GM18520 (cell line): ENCODE data around the gene FAM136A.
"Not testable (repeated sequence)": the region's sequence is repeated elsewhere in the genome, so short reads cannot be mapped to it uniquely, and the experiment has no call there.

Source experiments
- ATAC-seq: cut with Tn5 transposase; IDR thresholded peaks from one replicate; pipeline ENCODE4 v1.9.1; 2021; ENCODE audit not compliant: unreplicated experiment

Gene FAM136A

DNA sequence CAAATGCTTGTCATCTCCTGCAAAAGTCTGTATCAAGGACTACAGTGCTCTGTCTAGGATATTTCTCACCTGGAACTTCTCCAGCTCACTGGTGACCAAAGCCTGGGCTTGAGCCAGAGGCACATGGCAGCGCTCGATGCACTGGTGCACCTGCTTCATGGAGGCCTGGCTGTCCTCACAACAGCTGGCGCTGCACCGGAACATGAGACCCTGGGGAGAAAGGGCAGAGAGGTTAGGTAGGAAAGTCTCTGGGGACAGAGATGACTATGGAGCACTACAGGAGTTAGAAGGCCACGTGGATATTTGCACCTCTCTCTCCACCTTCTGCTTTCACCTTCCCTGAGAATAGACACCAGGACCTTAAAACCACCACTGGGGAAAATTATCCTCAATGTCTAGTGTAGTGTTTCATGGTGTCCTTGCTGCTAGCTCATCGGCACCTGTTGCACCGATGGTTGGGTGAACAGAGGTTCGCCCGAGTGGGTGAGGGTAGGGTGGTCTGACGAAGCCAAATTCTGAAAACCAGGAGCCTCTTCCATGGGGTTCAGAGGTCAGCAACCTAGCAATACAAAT, 1.0 kb downstream of the FAM136A start:
- no peak for ATAC-seq

- not testable (repeated sequence) for ATAC-seq
Measured at GRCh38 chr2:70297828-70298227, 4.0 kb downstream of the FAM136A start.

- no peak for ATAC-seq
Measured at GRCh38 chr2:70283500-70284191, 18.2 kb downstream of the FAM136A start.

DNA sequence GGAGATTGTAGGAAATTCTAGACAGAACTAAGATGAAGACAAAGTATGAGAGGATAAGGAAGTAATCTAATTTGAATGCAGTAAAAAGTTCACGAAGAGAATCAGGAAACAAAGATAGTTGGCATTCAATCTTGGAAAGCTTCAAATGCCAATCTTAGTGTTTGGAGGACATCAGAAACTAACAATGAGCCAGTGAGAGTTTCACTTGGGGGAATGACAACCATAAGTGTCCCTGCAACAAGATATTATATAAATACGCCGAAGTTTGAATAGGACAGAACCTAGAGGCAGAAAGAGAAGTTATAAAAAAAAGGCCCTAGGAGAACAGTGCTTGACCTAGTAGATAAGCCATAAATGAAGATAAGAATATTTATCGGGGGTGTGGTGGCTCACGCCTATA, 19.4 kb downstream of the FAM136A start:
- no peak for ATAC-seq

DNA sequence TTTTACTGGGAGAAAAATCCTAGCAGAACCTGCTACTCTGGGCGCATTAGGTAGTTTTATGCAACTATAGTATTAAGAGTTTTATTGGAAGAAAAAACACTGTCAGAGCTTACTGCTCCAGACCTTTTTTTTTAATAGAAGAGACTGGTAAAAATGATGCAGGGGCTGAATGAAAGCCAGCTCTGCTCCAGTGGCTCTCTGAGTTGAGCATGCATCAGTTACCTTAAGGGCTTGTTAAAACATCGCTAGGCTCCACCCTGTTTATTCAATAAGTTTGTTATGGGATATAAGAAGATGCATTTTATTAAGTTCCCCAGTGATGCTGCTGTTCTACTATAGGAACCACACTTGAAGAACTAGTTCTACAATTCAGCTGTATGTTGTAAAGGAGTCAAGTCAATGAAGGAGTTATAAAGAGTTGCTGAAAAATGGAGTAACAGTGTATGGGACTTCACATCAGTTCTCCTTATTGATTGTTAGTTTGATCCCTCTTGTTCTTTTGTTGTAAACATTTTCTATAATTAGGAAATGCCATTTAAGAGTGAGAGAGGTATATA, 21.5 kb downstream of the FAM136A start:
- ATAC-seq = no peak

- ATAC-seq = no peak
Measured at GRCh38 chr2:70270323-70270722, 31.5 kb downstream of the FAM136A start.

DNA sequence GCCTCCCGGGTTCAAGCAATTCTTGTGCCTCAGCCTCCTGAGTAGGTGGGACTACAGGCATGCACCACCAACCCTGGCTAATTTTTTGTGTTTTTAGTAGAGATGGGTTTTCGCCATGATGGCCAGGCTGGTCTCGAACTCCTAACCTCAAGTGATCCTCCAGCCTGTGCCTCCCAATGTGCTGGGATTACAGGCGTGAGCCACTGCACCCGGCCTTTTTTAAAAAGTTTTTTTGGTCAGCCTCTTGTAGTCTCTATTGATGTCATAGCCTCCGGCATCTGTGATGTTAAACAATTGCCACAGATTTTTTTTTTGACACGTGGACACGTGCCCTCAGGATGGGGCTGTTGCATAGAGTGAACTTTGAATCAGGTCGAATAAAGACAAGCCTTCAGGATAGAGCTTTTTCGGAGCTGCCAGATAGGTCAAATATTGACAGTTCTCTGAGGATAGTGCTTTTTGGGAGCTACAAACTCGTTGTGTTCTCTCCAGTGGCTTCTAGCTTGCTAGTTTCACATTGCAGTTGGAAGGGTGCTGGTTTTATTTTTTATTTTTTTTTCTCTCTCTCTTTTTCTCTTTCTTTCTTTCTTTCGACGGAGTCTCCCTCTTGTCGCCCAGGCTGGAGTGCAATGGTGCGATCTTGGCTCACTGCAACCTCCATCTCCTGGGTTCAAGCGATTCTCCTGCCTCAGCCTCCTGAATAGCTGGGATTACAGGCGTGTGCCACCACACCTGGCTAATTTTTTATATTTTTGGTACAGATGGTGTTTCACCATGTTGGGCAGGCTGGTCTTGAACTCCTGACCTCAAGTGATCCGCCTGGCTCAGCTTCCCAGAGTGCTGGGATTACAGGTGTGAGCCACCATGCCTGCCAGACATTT, 32.2 kb downstream of the FAM136A start:
- ATAC-seq = not testable (repeated sequence)

DNA sequence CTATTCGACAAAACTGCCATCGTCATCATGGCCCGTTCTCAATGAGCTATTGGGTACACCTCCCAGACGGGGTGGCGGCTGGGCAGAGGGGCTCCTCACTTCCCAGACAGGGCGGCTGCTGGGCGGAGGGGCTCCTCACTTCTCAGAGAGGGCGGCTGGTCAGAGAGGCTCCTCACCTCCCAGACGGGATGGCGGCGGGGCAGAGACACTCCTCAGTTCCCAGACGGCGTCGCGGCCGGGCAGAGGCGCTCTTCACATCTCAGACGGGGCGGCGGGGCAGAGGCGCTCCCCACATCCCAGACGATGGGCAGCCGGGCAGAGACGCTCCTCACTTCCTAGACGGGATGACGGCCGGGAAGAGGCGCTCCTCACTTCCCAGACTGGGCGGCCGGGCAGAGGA, 34.9 kb downstream of the FAM136A start:
- ATAC-seq = not testable (repeated sequence)

DNA sequence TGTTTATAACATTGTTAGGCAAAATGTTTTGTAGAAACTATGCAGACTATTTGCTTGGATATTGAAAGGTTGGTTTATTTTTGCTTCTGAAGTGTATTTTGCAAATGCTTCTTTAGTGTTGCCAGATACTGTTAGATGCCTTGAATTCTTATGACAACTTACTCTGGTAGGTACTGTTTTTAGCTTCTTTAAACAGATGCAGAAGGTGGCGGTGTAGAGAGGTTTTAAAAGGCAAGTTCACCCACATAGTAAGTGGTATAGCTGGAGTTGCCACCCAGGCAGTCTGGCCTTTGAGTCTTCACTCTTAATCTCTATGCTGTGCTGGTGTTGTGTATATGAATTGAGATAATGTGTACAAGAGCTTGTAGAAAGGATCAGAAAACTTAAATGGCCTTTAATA, 40.4 kb downstream of the FAM136A start:
- ATAC-seq = no peak

DNA sequence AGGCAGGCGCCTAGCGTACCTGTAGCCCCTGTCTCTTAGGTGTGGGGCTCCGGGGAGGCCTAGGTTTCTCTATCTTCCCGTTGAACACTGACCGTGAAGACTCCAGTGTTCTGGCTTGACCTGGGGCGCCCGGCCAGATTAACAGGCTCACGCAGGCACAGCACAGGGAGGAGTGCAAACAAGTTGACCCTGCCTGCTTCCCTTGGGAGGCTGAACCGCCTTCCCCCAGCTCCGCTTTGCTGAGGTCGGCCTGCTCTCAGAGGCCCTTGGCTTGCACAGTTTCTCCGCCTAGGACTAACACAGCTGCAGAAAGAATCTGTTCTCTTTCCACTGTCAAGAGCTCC, 43.4 kb downstream of the FAM136A start:
- ATAC-seq = no peak

DNA sequence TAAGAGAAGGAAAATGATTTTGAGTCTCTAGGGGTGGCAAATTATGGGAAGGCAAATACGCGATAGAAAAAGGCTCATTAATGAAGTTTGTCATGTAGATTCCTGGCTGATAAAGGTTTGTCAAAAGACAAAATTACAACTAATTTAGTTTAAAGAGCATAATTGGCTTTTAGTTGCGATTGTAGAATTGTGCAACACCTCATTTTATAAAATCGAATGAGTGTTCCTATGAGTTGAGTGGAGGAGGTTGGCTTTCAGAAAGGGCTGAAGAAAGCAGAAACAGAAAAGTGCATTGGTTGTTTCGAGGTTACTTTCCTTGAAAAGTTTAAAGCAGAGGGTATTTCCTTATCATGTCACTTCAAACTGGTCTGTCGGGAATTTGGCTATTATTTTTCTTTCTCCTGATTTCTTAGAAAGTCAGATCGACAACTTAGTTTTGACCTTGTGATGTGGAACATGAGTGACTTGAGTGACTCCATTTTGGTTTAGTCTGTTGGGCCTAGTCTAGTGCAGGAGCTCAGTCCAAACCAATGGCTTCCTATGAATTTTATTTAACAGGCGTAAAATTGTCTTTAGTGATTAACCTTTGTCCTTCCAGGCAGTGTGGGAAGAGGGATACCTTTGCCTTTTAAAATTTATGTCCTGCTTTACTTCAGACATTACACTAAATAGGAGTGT, 46.1 kb downstream of the FAM136A start:
- ATAC-seq = no peak

GRCh38 chr2:70250434-70250833, 51.4 kb downstream of the FAM136A start:
- no peak for ATAC-seq

GRCh38 chr2:70248181-70248847, 53.6 kb downstream of the FAM136A start, which contains the start of gene TIA1:
Gene TIA1 (minus strand): TSS chr2:70248628. CDS start chr2:70248430, 198 bp downstream.
- peak; percentile 95 for ATAC-seq

DNA sequence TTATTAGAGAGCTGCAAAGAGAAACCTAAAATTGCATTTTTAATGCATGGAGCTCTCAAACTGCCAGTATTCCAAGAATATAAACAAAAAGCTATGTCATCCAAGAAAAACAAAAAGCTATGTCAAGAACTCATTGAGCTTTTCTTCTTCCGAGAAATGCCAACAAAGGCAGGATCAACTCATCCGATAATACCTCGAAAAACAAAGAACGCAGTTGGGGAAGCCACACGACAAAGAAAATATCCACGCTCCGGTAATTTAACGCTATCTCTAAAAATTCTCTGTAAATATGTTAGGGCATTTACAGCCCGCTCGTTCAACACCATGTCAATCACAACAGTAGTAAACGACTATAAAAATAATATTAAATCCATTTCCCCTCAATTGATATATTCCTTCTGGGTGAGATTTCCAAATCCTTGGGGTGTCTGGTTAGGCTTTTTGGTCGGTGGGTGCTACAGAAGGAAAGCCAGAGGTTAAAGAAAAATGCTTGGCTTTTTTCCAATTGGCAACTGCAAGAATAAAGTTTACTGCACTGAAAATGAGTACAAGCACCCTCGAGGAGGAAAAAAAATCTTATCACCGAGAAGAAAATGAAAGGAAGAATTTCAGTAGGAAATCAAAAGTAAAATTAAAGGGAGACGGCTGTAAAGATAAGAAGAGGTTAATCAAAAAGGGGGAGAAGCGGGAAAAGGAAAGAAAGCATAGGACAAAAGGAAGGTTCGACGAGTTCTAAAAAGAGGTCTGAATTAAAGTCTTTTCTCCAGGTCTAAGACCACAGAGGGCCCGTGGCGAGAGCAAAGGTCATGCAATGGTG, 54.3 kb downstream of the FAM136A start:
- no peak for ATAC-seq
